Measurements from ENCODE around the gene PARP4. TPM values are rescaled to one million over a fixed set of nuclear protein-coding genes. Genes with fewer than 3 reads are reported as not detected.
"Not testable (repeated sequence)": the region's sequence is repeated elsewhere in the genome, so short reads cannot be mapped to it uniquely, and the experiment has no call there.

Gene PARP4
- total RNA-seq, 1 donor from 2014 or later: 70.3 TPM

- TF ChIP-seq CTCF (IDR thresholded peaks at IDR 0.05): no peak
- DNase-seq: no peak
- H3K4me3 ChIP-seq: no peak overlapping the region
- peaks cover 94% of the 10 kb centered on the region for H3K36me3 ChIP-seq
- no peaks in the 10 kb centered on the region for H3K9me3 ChIP-seq
- no peak overlapping the region for H3K27ac ChIP-seq
- no peaks in the 10 kb centered on the region for H3K4me1 ChIP-seq
- H3K27me3 ChIP-seq: no peaks in the 10 kb centered on the region
- intact Hi-C loops (cut with DNase I): no loop called here
- ATAC-seq: no peak
Observed at GRCh38 chr13:24489721-24490120, 22.9 kb downstream of the PARP4 start.

DNA sequence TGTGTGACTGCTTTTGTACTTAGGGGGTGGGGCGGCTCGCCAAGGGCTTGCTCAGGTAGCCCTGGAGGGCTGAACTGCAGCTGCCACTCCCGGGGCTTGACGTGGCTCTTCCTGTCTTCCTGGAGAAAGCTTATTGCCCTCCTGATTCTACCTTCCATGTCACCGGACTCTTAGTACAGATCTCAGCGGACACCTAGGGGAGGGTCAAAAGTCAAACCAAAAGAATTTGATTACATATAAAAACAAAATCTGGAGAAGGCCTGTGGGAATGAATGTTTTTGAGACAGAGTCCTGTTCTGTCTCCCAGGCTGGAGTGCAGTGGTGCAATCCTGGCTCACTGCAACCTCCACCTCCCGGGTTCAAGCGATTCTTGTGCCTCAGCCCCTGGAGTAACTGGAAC lies 24.5 kb downstream of the PARP4 start:
- ATAC-seq; DNase-seq; H3K27ac ChIP-seq; H3K9me3 ChIP-seq; intact Hi-C loops (cut with DNase I); H3K27me3 ChIP-seq; H3K4me1 ChIP-seq; H3K4me3 ChIP-seq: not testable (repeated sequence)
- peaks cover 92% of the 10 kb centered on the region for H3K36me3 ChIP-seq

GRCh38 chr13:24486017-24486657 lies 26.4 kb downstream of the PARP4 start:
- H3K4me3 ChIP-seq; H3K27ac ChIP-seq; H3K4me1 ChIP-seq; intact Hi-C loops (cut with DNase I); ATAC-seq; H3K9me3 ChIP-seq; H3K27me3 ChIP-seq; DNase-seq: not testable (repeated sequence)
- peaks cover 92% of the 10 kb centered on the region for H3K36me3 ChIP-seq

DNA sequence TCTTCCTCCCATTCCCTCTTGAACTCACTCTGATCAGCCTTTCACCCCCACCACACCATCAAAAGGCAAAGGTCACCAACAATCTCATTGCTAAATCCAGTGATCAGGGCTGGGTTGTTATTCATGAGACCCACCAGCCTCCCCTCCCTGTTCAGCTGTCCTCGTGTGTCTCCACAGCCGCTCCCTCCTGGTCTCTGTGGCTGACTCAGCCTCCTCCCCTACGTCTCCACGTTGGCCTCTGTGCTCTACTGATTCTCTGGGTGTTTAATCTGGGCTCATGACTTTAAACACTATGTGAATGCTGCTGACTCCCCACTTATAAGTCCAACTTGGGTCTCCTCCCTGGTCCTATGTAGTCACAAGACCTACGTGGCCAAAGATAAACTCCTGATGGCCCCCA lies 38.9 kb downstream of the PARP4 start:
- ATAC-seq (no peak), DNase-seq (no peak)
- Histone ChIP-seq H3K27ac (no peak overlapping the region), H3K9me3 (no peaks in the 10 kb centered on the region), H3K4me3 (no peak overlapping the region), H3K36me3 (peaks cover 88% of the 10 kb centered on the region), H3K27me3 (no peaks in the 10 kb centered on the region), H3K4me1 (no peaks in the 10 kb centered on the region)
- TF ChIP-seq CTCF (IDR thresholded peaks at IDR 0.05): no peak
- intact Hi-C loops (cut with DNase I): no loop called here

DNA sequence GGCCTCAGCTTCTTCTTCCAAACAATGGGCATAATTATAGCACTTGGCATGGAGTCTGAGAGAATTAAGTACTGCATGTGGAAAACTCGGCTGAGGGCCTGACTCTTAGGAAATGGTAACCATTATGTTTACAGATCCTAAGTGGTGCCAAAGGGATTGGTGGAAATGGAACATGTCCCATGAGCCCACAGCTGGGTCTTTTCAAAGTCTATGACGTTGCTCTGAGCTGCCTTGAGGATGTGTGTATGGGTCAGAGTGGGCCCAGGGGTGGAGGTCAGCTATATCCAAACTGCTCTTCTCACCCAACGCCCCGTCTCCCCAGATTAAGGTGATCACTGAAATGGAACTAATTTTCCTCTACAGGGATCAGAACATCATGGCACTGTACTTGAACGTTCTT lies 40.4 kb downstream of the PARP4 start:
- H3K27me3 ChIP-seq; intact Hi-C loops (cut with DNase I); DNase-seq; H3K27ac ChIP-seq; H3K4me1 ChIP-seq; H3K4me3 ChIP-seq; H3K9me3 ChIP-seq: not testable (repeated sequence)
- peak; percentile 20 for ATAC-seq
- H3K36me3 ChIP-seq: peaks cover 88% of the 10 kb centered on the region

DNA sequence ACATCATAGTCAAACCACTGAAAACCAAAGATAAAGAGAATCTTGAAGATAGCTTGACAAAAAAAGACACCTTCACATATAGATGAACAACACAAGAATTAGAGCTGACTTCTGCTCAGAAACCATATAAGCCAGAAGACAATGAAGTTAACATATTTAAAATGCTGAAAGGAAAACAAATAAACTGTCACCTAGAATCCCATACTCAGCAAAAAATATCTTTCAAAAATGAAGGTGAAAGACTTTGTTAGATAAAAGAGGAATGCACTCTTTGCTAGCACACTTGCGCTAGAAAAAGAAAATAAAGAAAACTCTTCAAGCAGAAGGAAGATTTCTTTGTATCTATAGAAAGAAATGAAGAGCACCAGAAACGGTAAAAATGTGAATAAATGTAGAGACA lies 49.5 kb downstream of the PARP4 start:
- no peaks in the 10 kb centered on the region for H3K27me3 ChIP-seq
- no peaks in the 10 kb centered on the region for H3K9me3 ChIP-seq
- peaks cover 72% of the 10 kb centered on the region for H3K36me3 ChIP-seq
- H3K4me1 ChIP-seq: no peaks in the 10 kb centered on the region
- TF ChIP-seq CTCF (IDR thresholded peaks at IDR 0.05): no peak
- ATAC-seq: no peak
- no peak overlapping the region for H3K4me3 ChIP-seq
- H3K27ac ChIP-seq: no peak overlapping the region
- no peak for DNase-seq
- intact Hi-C loops (cut with DNase I): no loop called here

DNA sequence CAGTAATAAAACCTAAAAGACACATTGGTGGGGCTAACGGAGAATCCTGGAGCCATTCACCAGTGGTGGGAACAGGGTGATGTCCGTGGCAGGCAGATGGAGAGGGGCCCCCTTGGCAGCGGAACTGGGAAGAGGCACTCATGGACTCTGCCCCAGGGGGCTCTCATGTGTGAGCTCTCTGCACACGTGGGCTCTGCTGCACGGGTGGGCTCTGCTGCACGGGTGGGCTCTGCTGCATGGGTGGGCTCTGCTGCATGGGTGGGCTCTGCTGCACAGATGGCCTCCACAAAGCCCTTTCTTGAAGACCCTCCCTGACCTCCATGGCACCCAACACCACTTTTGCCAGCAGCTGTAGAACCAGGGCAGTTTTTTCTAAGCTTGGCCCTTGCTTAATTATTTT lies 52.3 kb downstream of the PARP4 start:
- Histone ChIP-seq H3K4me3 (no peak overlapping the region), H3K27me3 (no peaks in the 10 kb centered on the region), H3K27ac (no peak overlapping the region), H3K36me3 (peaks cover 71% of the 10 kb centered on the region), H3K4me1 (no peaks in the 10 kb centered on the region), H3K9me3 (no peaks in the 10 kb centered on the region)
- DNase-seq (no peak), ATAC-seq (peak; percentile 29)
- intact Hi-C loops (cut with DNase I): no loop called here
- TF ChIP-seq CTCF (IDR thresholded peaks at IDR 0.05): no peak
